A549 (cell line): ENCODE results near the gene DLL4. TPM values are rescaled to one million over a fixed set of nuclear protein-coding genes. Genes with fewer than 3 reads are reported as not detected.

Experiments used
- ATAC-seq, 2 experiments: fragments of 200-7000 bp in 1 of 2; fragments of >200 bp in 1 of 2; cut with Nextera tagmentation in 1 of 2; cut with Tn5 transposase in 1 of 2; 3 replicates each; pipeline versions ENCODE4 v1.8.0 to v1.9.1; 2018 to 2020; ENCODE audit warnings: mild to moderate bottlenecking in 1 of 2, moderate library complexity in 1 of 2
- CTCF ChIA-PET: fragments of 300-600 bp; sonication (Branson Sonifier 250); formaldehyde crosslinking; extraction: SDS; loops from one replicate; lab custom pipeline; 2021; ENCODE audit warnings: antibody characterized with exemption, inconsistent platforms; lab: Yijun Ruan, JAX
- POLR2A ChIA-PET: fragments of 350-600 bp; formaldehyde crosslinking; extraction: SDS; loops from one replicate; lab custom pipeline; 2021; ENCODE audit warnings: antibody characterized with exemption, inconsistent platforms; lab: Yijun Ruan, JAX
- DNase-seq, 2 experiments: peaks; one replicate each; pipeline versions ENCODE4 v3.0.0 to v3.0.0-alpha.2; 2011 to 2016; ENCODE audit warnings: low read depth in 1 of 2, low spot score in 1 of 2
- FAIRE-seq: peaks from 2 replicates; lab custom pipeline; 2011; peaks lifted over from hg19 to GRCh38; lab: Jason Lieb, UNC
- H3K27ac ChIP-seq, 2 experiments: fragments of >200 bp; sonication (Bioruptor Twin); formaldehyde crosslinking; 3 replicates each; pipeline ENCODE4 v1.5.1; 2016 to 2017
- H3K4me1 ChIP-seq: fragments of >200 bp; sonication (Bioruptor Twin); formaldehyde crosslinking; 3 replicates; pipeline ENCODE4 v1.6.1; 2016
- H3K4me2 ChIP-seq: fragments of >200 bp; sonication (Bioruptor Twin); formaldehyde crosslinking; 3 replicates; pipeline ENCODE4 v1.6.1; 2016
- H3K4me3 ChIP-seq: fragments of >200 bp; sonication (Bioruptor Twin); formaldehyde crosslinking; 3 replicates; pipeline ENCODE4 v1.5.1; 2016
- H3K9me3 ChIP-seq: fragments of >200 bp; sonication (Bioruptor Twin); formaldehyde crosslinking; 3 replicates; pipeline ENCODE4 v1.6.1; 2016
- CBX8 ChIP-seq: fragments of 200-600 bp; sonication (generic); IDR thresholded peaks from 2 replicates; pipeline ENCODE4 v1.6.1; 2016
- CEBPB ChIP-seq, 2 experiments: fragments of >200 bp in 1 of 2; sonication (Bioruptor Twin) in 1 of 2; formaldehyde crosslinking in 1 of 2; IDR thresholded peaks; 2 replicates each; pipeline ENCODE4 v1.6.1; 2012 to 2016
- CHD4 ChIP-seq: fragments of 200-600 bp; sonication (generic); IDR thresholded peaks from 2 replicates; pipeline ENCODE4 v1.6.1; 2016; ENCODE audit warnings: antibody characterized with exemption, mild to moderate bottlenecking, borderline replicate concordance
- EHF ChIP-seq: fragments of 250-450 bp; sonication (Bioruptor Pico); IDR thresholded peaks from 2 replicates; pipeline ENCODE4 v1.5.0; 2020; ENCODE audit warnings: mild to moderate bottlenecking
- ELK1 ChIP-seq: fragments of 150-350 bp; IDR thresholded peaks from 2 replicates; pipeline ENCODE4 v1.6.1; 2014; ENCODE audit warnings: low read depth, mild to moderate bottlenecking, low read length
- ESRRA ChIP-seq: fragments of 150-350 bp; IDR thresholded peaks from 2 replicates; pipeline ENCODE4 v1.6.1; 2014; ENCODE audit warnings: mild to moderate bottlenecking, low read length, borderline replicate concordance
- FOSB ChIP-seq: fragments of 250-450 bp; sonication (Bioruptor Pico); IDR thresholded peaks from 2 replicates; pipeline ENCODE4 v1.5.0; 2020; ENCODE audit warnings: mild to moderate bottlenecking, moderate library complexity
- FOXS1 ChIP-seq: fragments of 250-450 bp; sonication (Bioruptor Pico); IDR thresholded peaks from 2 replicates; pipeline ENCODE4 v1.5.0; 2020; ENCODE audit warnings: mild to moderate bottlenecking, moderate library complexity
- HDAC2 ChIP-seq: fragments of 200-600 bp; sonication (generic); IDR thresholded peaks from 2 replicates; pipeline ENCODE4 v1.6.1; 2016
- HES2 ChIP-seq: fragments of >200 bp; sonication (Bioruptor Twin); formaldehyde crosslinking; IDR thresholded peaks from 2 replicates; pipeline ENCODE4 v1.6.1; 2016
- HEYL ChIP-seq: fragments of 250-450 bp; sonication (Bioruptor Pico); IDR thresholded peaks from 2 replicates; pipeline ENCODE4 v1.8.0; 2021; ENCODE audit warnings: mild to moderate bottlenecking, moderate library complexity
- HOXA7 ChIP-seq: fragments of 250-450 bp; sonication (Bioruptor Pico); IDR thresholded peaks from 2 replicates; pipeline ENCODE4 v1.5.0; 2020; ENCODE audit warnings: mild to moderate bottlenecking, moderate library complexity
- HOXB13 ChIP-seq: fragments of 250-450 bp; sonication (Bioruptor Pico); IDR thresholded peaks from 2 replicates; pipeline ENCODE4 v1.5.0; 2020; ENCODE audit warnings: low read depth, mild to moderate bottlenecking, moderate library complexity
- JUNB ChIP-seq: fragments of >200 bp; sonication (Bioruptor Twin); formaldehyde crosslinking; IDR thresholded peaks from 2 replicates; pipeline ENCODE4 v1.6.1; 2016
- KDM1A ChIP-seq: fragments of 200-600 bp; sonication (generic); IDR thresholded peaks from 2 replicates; pipeline ENCODE4 v1.6.1; 2016; ENCODE audit warnings: low read depth, mild to moderate bottlenecking
- KDM5A ChIP-seq: fragments of 200-600 bp; sonication (generic); IDR thresholded peaks from 2 replicates; pipeline ENCODE4 v1.6.1; 2016; ENCODE audit warnings: antibody characterized with exemption, mild to moderate bottlenecking
- MYC ChIP-seq: IDR thresholded peaks from 2 replicates; pipeline ENCODE4 v1.6.1; 2012; ENCODE audit warnings: mild to moderate bottlenecking, inconsistent platforms, low read length, improper control_type of control experiment, borderline replicate concordance
- NR3C1 ChIP-seq: fragments of >200 bp; sonication (Bioruptor Twin); formaldehyde crosslinking; IDR thresholded peaks from 3 replicates; pipeline ENCODE4 v1.6.1; 2017
- PBX3 ChIP-seq: IDR thresholded peaks from 2 replicates; pipeline ENCODE4 v1.6.1; 2012
- PHF8 ChIP-seq: fragments of 200-600 bp; sonication (generic); IDR thresholded peaks from 2 replicates; pipeline ENCODE4 v1.6.1; 2016; ENCODE audit warnings: low read depth, mild to moderate bottlenecking, antibody characterized with exemption, moderate library complexity, borderline replicate concordance
- POLR2A ChIP-seq: IDR thresholded peaks from 2 replicates; pipeline ENCODE4 v1.6.1; 2012; ENCODE audit warnings: mild to moderate bottlenecking, low read length
- RFX5 ChIP-seq: fragments of 450-650 bp; IDR thresholded peaks from 2 replicates; pipeline ENCODE4 v1.7.1; 2014; ENCODE audit warnings: antibody characterized with exemption, mild to moderate bottlenecking, moderate library complexity
- SMC3 ChIP-seq: fragments of >200 bp; sonication (Bioruptor Twin); formaldehyde crosslinking; IDR thresholded peaks from 3 replicates; pipeline ENCODE4 v1.6.1; 2018; ENCODE audit warnings: inconsistent platforms
- SREBF2 ChIP-seq: fragments of 450-650 bp; IDR thresholded peaks from 2 replicates; pipeline ENCODE4 v1.6.1; 2014; ENCODE audit warnings: mild to moderate bottlenecking, moderate library complexity
- TFCP2L1 ChIP-seq: fragments of 250-450 bp; sonication (Bioruptor Pico); IDR thresholded peaks from 2 replicates; pipeline ENCODE4 v1.5.0; 2021; ENCODE audit warnings: mild to moderate bottlenecking
- TP53 ChIP-seq: fragments of 250-450 bp; sonication (Bioruptor Pico); IDR thresholded peaks from 2 replicates; pipeline ENCODE4 v1.5.0; 2021; ENCODE audit warnings: mild to moderate bottlenecking, moderate library complexity
- ZSCAN20 ChIP-seq: fragments of 250-450 bp; sonication (Bioruptor Pico); IDR thresholded peaks from 2 replicates; pipeline ENCODE4 v1.8.0; 2022; ENCODE audit warnings: mild to moderate bottlenecking, moderate library complexity
- WGBS: methylation state at CpG from one replicate; pipeline ENCODE4 v1.1.6; 2017; ENCODE audit errors: missing lambda C conversion rate; 5-methylcytosine and 5-hydroxymethylcytosine counted together
- polyA plus RNA-seq, 4 experiments: library from polyadenylated mRNA; depleted of rRNA in 3 of 4; stranded (reverse); fragments of >200 nt; fragmentation: RNase III in 1 of 4; extraction: RNeasy Plus Mini Kit Qiagen cat#74134 plus additional on column Dnase treatment in 1 of 4; gene quantifications; 2 replicates in 3 of 4; 3 replicates in 1 of 4; pipeline ENCODE4 v1.2.3, GENCODE V29; 2011 to 2017
- TF ChIP-seq, protein P1 (sequence below): fragments of >200 bp; sonication (Bioruptor Twin); formaldehyde crosslinking; IDR thresholded peaks from 3 replicates; pipeline ENCODE4 v1.5.1; 2016

DLL4 gene
- polyA plus RNA-seq, 2 of the 4 experiments (the other 2 are of a cell fraction) = 0.09 to 0.28 TPM

DNA sequence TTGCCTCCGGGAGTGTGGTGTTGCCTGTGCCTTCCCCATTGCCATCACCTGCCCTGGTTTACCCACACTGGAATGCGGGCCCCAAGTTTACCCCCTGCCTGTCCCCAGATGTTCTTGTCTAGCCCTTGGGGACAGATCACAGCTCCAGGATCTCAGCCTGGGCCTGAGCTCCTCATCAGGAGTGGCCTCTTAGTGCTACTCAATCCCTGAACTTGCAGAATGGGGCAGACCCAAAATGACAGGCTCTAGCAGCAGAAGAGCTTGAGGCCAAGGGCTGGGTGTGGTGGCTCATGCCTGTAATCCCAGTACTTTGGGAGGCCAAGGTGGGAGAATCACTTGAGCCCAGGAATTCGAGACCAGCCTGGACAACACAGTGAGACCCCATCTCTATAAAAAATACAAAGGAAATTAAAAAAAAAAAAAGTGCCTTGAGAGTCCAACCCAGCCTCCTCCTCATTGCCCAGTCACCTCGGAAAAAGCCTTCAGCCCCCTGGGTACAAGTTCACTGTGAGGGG is 28.0 kb downstream of the DLL4 start:
- TF ChIP-seq KDM5A (no peak), ZSCAN20 (CRISPR knock-in tag) (no peak), PBX3 (no peak), HOXB13 (CRISPR knock-in tag) (no peak), HOXA7 (CRISPR knock-in tag) (no peak), CEBPB (IDR thresholded peaks at IDR 0.05) (no peak), POLR2A (no peak), TFCP2L1 (CRISPR knock-in tag) (no peak), RFX5 (no peak), TP53 (CRISPR knock-in tag) (no peak), NR3C1 (no peak), SREBF2 (no peak), FOSB (CRISPR knock-in tag) (no peak), HDAC2 (no peak), SMC3 (no peak)
- TF ChIP-seq, protein P1, sequence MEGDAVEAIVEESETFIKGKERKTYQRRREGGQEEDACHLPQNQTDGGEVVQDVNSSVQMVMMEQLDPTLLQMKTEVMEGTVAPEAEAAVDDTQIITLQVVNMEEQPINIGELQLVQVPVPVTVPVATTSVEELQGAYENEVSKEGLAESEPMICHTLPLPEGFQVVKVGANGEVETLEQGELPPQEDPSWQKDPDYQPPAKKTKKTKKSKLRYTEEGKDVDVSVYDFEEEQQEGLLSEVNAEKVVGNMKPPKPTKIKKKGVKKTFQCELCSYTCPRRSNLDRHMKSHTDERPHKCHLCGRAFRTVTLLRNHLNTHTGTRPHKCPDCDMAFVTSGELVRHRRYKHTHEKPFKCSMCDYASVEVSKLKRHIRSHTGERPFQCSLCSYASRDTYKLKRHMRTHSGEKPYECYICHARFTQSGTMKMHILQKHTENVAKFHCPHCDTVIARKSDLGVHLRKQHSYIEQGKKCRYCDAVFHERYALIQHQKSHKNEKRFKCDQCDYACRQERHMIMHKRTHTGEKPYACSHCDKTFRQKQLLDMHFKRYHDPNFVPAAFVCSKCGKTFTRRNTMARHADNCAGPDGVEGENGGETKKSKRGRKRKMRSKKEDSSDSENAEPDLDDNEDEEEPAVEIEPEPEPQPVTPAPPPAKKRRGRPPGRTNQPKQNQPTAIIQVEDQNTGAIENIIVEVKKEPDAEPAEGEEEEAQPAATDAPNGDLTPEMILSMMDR = no peak
- TF ChIP-seq, all 56 proteins: peak for 0
- 83% methylated on average over 4 of the region's 4 CpGs for WGBS
- H3K9me3 ChIP-seq = no peaks in the 10 kb centered on the region
- ATAC-seq = no peak
- POLR2A ChIA-PET = no interaction called here
- no peak for DNase-seq
- H3K4me1 ChIP-seq = peaks cover 36% of the 10 kb centered on the region
- H3K4me3 ChIP-seq = no peak overlapping the region
- no peak overlapping the region for H3K27ac ChIP-seq
- no peak for FAIRE-seq
- H3K4me2 ChIP-seq = no peak overlapping the region
- CTCF ChIA-PET = interaction anchor here (0.8 to 8.7 kb wide), 2 partner anchors 15 to 219 kb away, joined by 3 to 76 read pairs; no protein-coding TSS in a partner anchor

GRCh38 chr15:40957581-40958051 is 28.5 kb downstream of the DLL4 start:
- Histone ChIP-seq H3K4me3 (no peak overlapping the region), H3K27ac (no peak overlapping the region), H3K9me3 (no peaks in the 10 kb centered on the region), H3K4me2 (no peak overlapping the region), H3K4me1 (peaks cover 31% of the 10 kb centered on the region)
- ChIA-PET POLR2A (no interaction called here), CTCF (interaction anchor here (8.7 kb wide), 1 partner anchor 16 kb away, joined by 76 read pairs; no protein-coding TSS in a partner anchor)
- FAIRE-seq = no peak
- 71% methylated on average over 9 of the region's 9 CpGs for WGBS
- TF ChIP-seq PHF8 (no peak), HOXB13 (CRISPR knock-in tag) (no peak)
- TF ChIP-seq, protein P1 = no peak
- no peak for DNase-seq
- no peak for ATAC-seq

DNA sequence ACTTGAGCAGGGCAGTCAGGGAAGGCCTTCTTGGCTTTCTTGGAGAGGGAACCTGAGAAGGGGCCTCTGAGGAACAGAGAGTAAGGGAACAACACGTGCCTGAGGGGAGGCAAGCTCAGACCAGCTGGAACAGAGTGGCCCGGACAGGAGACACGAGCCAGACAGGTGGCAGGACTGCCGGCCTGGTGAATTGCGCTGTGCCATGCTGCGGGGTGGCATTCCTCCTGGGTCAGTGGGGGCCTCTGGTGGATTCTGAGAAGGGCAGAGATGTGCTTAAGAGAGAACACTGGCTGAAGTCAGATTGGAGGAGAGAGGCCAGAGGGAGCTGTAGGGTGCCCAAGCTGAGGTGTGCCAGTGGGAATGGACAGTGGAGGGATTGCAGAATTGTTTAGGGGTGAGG is 29.0 kb downstream of the DLL4 start:
- DNase-seq (no peak), FAIRE-seq (no peak), ATAC-seq (no peak)
- CTCF ChIA-PET = interaction anchor here (8.7 kb wide), 1 partner anchor 16 kb away, joined by 76 read pairs; no protein-coding TSS in a partner anchor
- POLR2A ChIA-PET = no interaction called here
- H3K4me3 ChIP-seq = no peak overlapping the region
- peaks cover 30% of the 10 kb centered on the region for H3K4me1 ChIP-seq
- no peak overlapping the region for H3K4me2 ChIP-seq
- H3K9me3 ChIP-seq = no peaks in the 10 kb centered on the region
- 80% methylated on average over 3 of the region's 6 CpGs for WGBS
- no peak overlapping the region; a peak in 1 of 6 replicates for H3K27ac ChIP-seq
- TF ChIP-seq KDM5A (no peak), JUNB (no peak), CEBPB (IDR thresholded peaks at IDR 0.05) (no peak), PHF8 (no peak), ESRRA (no peak), RFX5 (no peak), FOXS1 (CRISPR knock-in tag) (no peak), EHF (CRISPR knock-in tag) (no peak), ELK1 (no peak), MYC (no peak), CBX8 (no peak), HES2 (no peak), KDM1A (no peak), HEYL (CRISPR knock-in tag) (no peak), NR3C1 (no peak), CHD4 (no peak)
